ENCODE measurements around the gene SMTN. TPM values are rescaled to one million over a fixed set of nuclear protein-coding genes. Genes with fewer than 3 reads are reported as not detected.

Gene SMTN
- total and polyA plus RNA-seq, 2 donors (not counting 3 experiments of a cell fraction or from before 2014, with no cell fraction given), result 59.0 to 197 TPM

DNA sequence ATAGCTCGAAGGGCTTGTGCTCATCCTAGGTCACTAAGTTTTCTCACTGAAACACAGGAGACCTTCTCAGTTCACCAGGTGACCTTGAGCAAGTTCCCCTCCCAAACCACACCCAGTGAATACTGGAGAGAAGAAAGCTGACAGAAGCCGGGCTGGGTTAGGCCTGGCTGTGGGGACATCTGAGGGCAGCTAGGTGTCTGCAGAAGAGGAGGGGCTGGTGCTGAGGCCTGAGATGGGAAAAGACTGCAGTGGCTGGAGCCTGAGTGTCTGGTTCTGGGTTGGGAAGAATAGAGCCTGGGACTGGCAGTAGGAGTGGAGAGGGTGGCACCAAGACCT is 41.0 kb downstream of the SMTN start:
- dilution Hi-C loops (cut with MboI; ENCODE audit: extremely low pct_ligation_motif_present, low sequenced_read_pairs), result no loop called here
- no peaks in the 10 kb centered on the region for H3K9me3 ChIP-seq (replicated peaks; ENCODE audit: control insufficient read depth, insufficient read depth, low read length)
- no peak overlapping the region for H3K9ac ChIP-seq (replicated peaks; ENCODE audit: extremely low read depth, insufficient read depth, low read length)
- no peak overlapping the region for H3K4me2 ChIP-seq (ENCODE audit: insufficient read depth, low read length)
- ChIA-PET CTCF (interaction anchor here (1.0 kb wide), 2 partner anchors 14 to 75 kb away, joined by 3 read pairs; no protein-coding TSS in a partner anchor), POLR2A (no interaction called here)
- no peak overlapping the region for H3K27ac ChIP-seq (ENCODE audit: insufficient read depth, low read depth, low read length)
- H3K79me2 ChIP-seq (ENCODE audit: control insufficient read depth, insufficient read depth, low read length), result no peaks in the 10 kb centered on the region
- H2AFZ ChIP-seq (ENCODE audit: low read depth, low read length), result no peak overlapping the region
- no peaks in the 10 kb centered on the region for H3K36me3 ChIP-seq (ENCODE audit: control insufficient read depth in 2 of 2, extremely low read depth in 1 of 2, insufficient read depth in 2 of 2, low read length in 2 of 2)
- no peak for FAIRE-seq
- DNase-seq (ENCODE audit: low read depth, low spot score), result no peak
- no peaks in the 10 kb centered on the region for H4K20me1 ChIP-seq (replicated peaks; ENCODE audit: control insufficient read depth, extremely low read depth, insufficient read depth, low read length)
- no peak overlapping the region for H3K4me3 ChIP-seq (replicated peaks in 1 of 3; ENCODE audit: insufficient read depth in 1 of 3, low read depth in 1 of 3, low read length in 3 of 3)
- H3K27me3 ChIP-seq (ENCODE audit: control insufficient read depth in 2 of 2, insufficient read depth in 2 of 2, low read length in 2 of 2), result peaks cover 0 to 4% of the 10 kb centered on the region in 2 experiments
- H3K4me1 ChIP-seq (ENCODE audit: control insufficient read depth, extremely low read depth, insufficient read depth, low read length), result no peaks in the 10 kb centered on the region
- no peak for TF ChIP-seq FOS (IDR thresholded peaks at IDR 0.05; ENCODE audit: borderline replicate concordance, insufficient read depth, low read length)
- TF ChIP-seq JUN (IDR thresholded peaks at IDR 0.05; ENCODE audit: borderline replicate concordance, insufficient read depth, insufficient read length, low read depth), result no peak
- no peak for TF ChIP-seq MYC (IDR thresholded peaks at IDR 0.05; ENCODE audit: low read depth, low read length)
- TF ChIP-seq GATA2 (IDR thresholded peaks at IDR 0.05; ENCODE audit: insufficient read depth, insufficient read length, low read depth, low read length), result no peak
- no peak for TF ChIP-seq POLR2AphosphoS5 (IDR thresholded peaks at IDR 0.05; ENCODE audit: insufficient read depth, low read depth, low read length)
- no peak for TF ChIP-seq EZH2 (IDR thresholded peaks at IDR 0.05; ENCODE audit: borderline replicate concordance, low read depth, low read length, severe bottlenecking)
- TF ChIP-seq, protein P1, sequence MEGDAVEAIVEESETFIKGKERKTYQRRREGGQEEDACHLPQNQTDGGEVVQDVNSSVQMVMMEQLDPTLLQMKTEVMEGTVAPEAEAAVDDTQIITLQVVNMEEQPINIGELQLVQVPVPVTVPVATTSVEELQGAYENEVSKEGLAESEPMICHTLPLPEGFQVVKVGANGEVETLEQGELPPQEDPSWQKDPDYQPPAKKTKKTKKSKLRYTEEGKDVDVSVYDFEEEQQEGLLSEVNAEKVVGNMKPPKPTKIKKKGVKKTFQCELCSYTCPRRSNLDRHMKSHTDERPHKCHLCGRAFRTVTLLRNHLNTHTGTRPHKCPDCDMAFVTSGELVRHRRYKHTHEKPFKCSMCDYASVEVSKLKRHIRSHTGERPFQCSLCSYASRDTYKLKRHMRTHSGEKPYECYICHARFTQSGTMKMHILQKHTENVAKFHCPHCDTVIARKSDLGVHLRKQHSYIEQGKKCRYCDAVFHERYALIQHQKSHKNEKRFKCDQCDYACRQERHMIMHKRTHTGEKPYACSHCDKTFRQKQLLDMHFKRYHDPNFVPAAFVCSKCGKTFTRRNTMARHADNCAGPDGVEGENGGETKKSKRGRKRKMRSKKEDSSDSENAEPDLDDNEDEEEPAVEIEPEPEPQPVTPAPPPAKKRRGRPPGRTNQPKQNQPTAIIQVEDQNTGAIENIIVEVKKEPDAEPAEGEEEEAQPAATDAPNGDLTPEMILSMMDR (IDR thresholded peaks at IDR 0.05; ENCODE audit: extremely low read depth in 1 of 2, insufficient read depth in 1 of 2, low read depth in 1 of 2, low read length in 2 of 2), result no peak
- TF ChIP-seq, protein P2, sequence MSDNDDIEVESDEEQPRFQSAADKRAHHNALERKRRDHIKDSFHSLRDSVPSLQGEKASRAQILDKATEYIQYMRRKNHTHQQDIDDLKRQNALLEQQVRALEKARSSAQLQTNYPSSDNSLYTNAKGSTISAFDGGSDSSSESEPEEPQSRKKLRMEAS (IDR thresholded peaks at IDR 0.05; ENCODE audit: insufficient read depth, insufficient read length), result no peak
- TF ChIP-seq POLR2A (IDR thresholded peaks at IDR 0.05; ENCODE audit: low read depth, low read length), result no peak
- H3K9me1 ChIP-seq (replicated peaks; ENCODE audit: control insufficient read depth, extremely low read depth, insufficient read depth, low read length), result no peaks in the 10 kb centered on the region
- intact Hi-C loops (cut with micrococcal nuclease), result no loop called here
- no TSS peak for BruUV-seq (replicated peaks)
